SK-N-SH (cell line): Measurements from ENCODE around the gene CALN1. TPM values are rescaled to one million over a fixed set of nuclear protein-coding genes. Genes with fewer than 3 reads are reported as not detected.

Experiments
- CTCF ChIA-PET: fragments of 300-600, 350-600 bp; formaldehyde crosslinking; extraction: SDS; loops from one replicate; lab custom pipeline; 2021; lab: Yijun Ruan, JAX
- POLR2A ChIA-PET: fragments of 350-600 bp; sonication (Branson Sonifier 250); formaldehyde crosslinking; extraction: SDS; loops from one replicate; lab custom pipeline; 2020; ENCODE audit warnings: antibody characterized with exemption, inconsistent platforms; lab: Yijun Ruan, JAX
- DNase-seq: peaks from one replicate; pipeline ENCODE4 v3.0.0; 2012
- H2AFZ ChIP-seq: fragments of 200-600 bp; sonication (generic); 2 replicates; pipeline ENCODE4 v1.8.1; 2016; ENCODE audit warnings: antibody characterized with exemption, mild to moderate bottlenecking, low read depth
- H3F3A ChIP-seq: fragments of 200-600 bp; sonication (generic); replicated peaks from 2 replicates; pipeline ENCODE3; 2016; ENCODE audit warnings: antibody characterized with exemption, mild to moderate bottlenecking; ENCODE audit not compliant: insufficient read depth
- H3K27ac ChIP-seq, 2 experiments: fragments of 200-500 bp in 1 of 2; fragments of 200-600 bp in 1 of 2; sonication (Bioruptor generic) in 1 of 2; sonication (generic), shearing (Covaris generic) in 1 of 2; 2 replicates each; pipeline versions ENCODE4 v1.5.1 to v1.6.1; 2014 to 2016; ENCODE audit warnings: low read depth in 2 of 2, inconsistent platforms in 1 of 2, low read length in 1 of 2, mild to moderate bottlenecking in 1 of 2, mixed read lengths in 1 of 2
- H3K27me3 ChIP-seq: fragments of 200-600 bp; sonication (generic), shearing (Covaris generic); 2 replicates; pipeline ENCODE4 v1.6.1; 2016; ENCODE audit warnings: mixed run types; ENCODE audit not compliant: insufficient read depth
- H3K36me3 ChIP-seq, 2 experiments: fragments of 200-500 bp in 1 of 2; fragments of 200-600 bp in 1 of 2; sonication (Bioruptor generic) in 1 of 2; sonication (generic) in 1 of 2; replicated peaks in 1 of 2; 2 replicates each; pipeline versions ENCODE3 to v1.5.1; 2014 to 2016; ENCODE audit warnings: low read length in 1 of 2, mild to moderate bottlenecking in 1 of 2; ENCODE audit not compliant: insufficient read depth in 2 of 2, control insufficient read depth in 1 of 2
- H3K4me1 ChIP-seq, 2 experiments: fragments of 200-500 bp in 1 of 2; fragments of 200-600 bp in 1 of 2; sonication (Bioruptor generic) in 1 of 2; sonication (generic), shearing (Covaris generic) in 1 of 2; 2 replicates each; pipeline versions ENCODE4 v1.5.1 to v1.6.1; 2014 to 2016; ENCODE audit warnings: low read depth in 1 of 2, low read length in 1 of 2, mixed run types in 1 of 2; ENCODE audit not compliant: insufficient read depth in 2 of 2, control insufficient read depth in 1 of 2
- H3K4me2 ChIP-seq: fragments of 200-600 bp; sonication (generic), shearing (Covaris generic); 2 replicates; pipeline ENCODE4 v1.6.1; 2017; ENCODE audit warnings: mixed run types
- H3K4me3 ChIP-seq, 2 experiments: fragments of 200-500 bp in 1 of 2; fragments of 200-600 bp in 1 of 2; sonication (Bioruptor generic) in 1 of 2; sonication (generic), shearing (Covaris generic) in 1 of 2; 2 replicates each; pipeline versions ENCODE4 v1.5.1 to v1.8.1; 2014 to 2016; ENCODE audit warnings: low read depth in 2 of 2, inconsistent platforms in 1 of 2, low read length in 1 of 2, mild to moderate bottlenecking in 1 of 2, mixed read lengths in 1 of 2, moderate library complexity in 1 of 2
- H3K79me2 ChIP-seq: fragments of 200-600 bp; sonication (generic); 2 replicates; pipeline ENCODE4 v1.8.1; 2017; ENCODE audit warnings: mild to moderate bottlenecking; ENCODE audit not compliant: insufficient read depth
- H3K9ac ChIP-seq: fragments of 200-600 bp; sonication (generic); 2 replicates; pipeline ENCODE4 v1.6.1; 2017; ENCODE audit warnings: mixed run types
- H3K9me2 ChIP-seq: fragments of 200-600 bp; sonication (generic); 2 replicates; pipeline ENCODE4 v1.6.1; 2017; ENCODE audit warnings: mixed run types
- H3K9me3 ChIP-seq: fragments of 200-600 bp; sonication (generic); 2 replicates; pipeline ENCODE4 v1.6.1; 2017; ENCODE audit warnings: mixed run types, mild to moderate bottlenecking, moderate library complexity
- H4K20me1 ChIP-seq: fragments of 200-600 bp; sonication (generic); 2 replicates; pipeline ENCODE4 v1.6.1; 2017; ENCODE audit warnings: mild to moderate bottlenecking, mixed run types; ENCODE audit not compliant: insufficient read depth
- ELF1 ChIP-seq: IDR thresholded peaks from 2 replicates; pipeline ENCODE4 v1.4.0; 2012
- EZH2phosphoT487 ChIP-seq: fragments of 200-600 bp; sonication (generic); IDR thresholded peaks from 2 replicates; pipeline ENCODE4 v1.6.1; 2017; ENCODE audit warnings: low read depth, mixed run types, mild to moderate bottlenecking, antibody characterized with exemption, moderate library complexity, borderline replicate concordance
- FOSL2 ChIP-seq: IDR thresholded peaks from 2 replicates; pipeline ENCODE4 v1.4.0; 2012; ENCODE audit warnings: low read depth, mild to moderate bottlenecking, moderate library complexity, borderline replicate concordance
- FOXJ3 ChIP-seq: sonication (generic); formaldehyde crosslinking; IDR thresholded peaks from 2 replicates; pipeline ENCODE4 v1.5.1; 2020; ENCODE audit warnings: mild to moderate bottlenecking, missing genetic modification reagents
- GABPA ChIP-seq: IDR thresholded peaks from 2 replicates; pipeline ENCODE4 v1.4.0; 2012; ENCODE audit warnings: low read depth, mild to moderate bottlenecking
- JUND ChIP-seq: IDR thresholded peaks from 2 replicates; pipeline ENCODE4 v1.4.0; 2012
- MAX ChIP-seq: IDR thresholded peaks from 2 replicates; pipeline ENCODE4 v1.4.0; 2012; ENCODE audit warnings: low read depth
- MEF2A ChIP-seq: IDR thresholded peaks from 2 replicates; pipeline ENCODE4 v1.4.0; 2012; ENCODE audit warnings: low read depth, borderline replicate concordance
- MXI1 ChIP-seq: IDR thresholded peaks from 2 replicates; pipeline ENCODE4 v1.6.1; 2012; ENCODE audit warnings: mild to moderate bottlenecking, low read depth, low read length, improper control_type of control experiment
- NFIC ChIP-seq: IDR thresholded peaks from 2 replicates; pipeline ENCODE4 v1.4.0; 2012; ENCODE audit warnings: borderline replicate concordance
- RAD21 ChIP-seq: IDR thresholded peaks from 2 replicates; pipeline ENCODE4 v1.6.1; 2012; ENCODE audit warnings: mild to moderate bottlenecking, low read length
- REST ChIP-seq: IDR thresholded peaks from 2 replicates; pipeline ENCODE4 v1.6.1; 2012; ENCODE audit warnings: mild to moderate bottlenecking, low read depth, low read length, moderate library complexity
- SMC3 ChIP-seq: IDR thresholded peaks from 2 replicates; pipeline ENCODE4 v1.6.1; 2012; ENCODE audit warnings: low read depth, low read length, improper control_type of control experiment
- TAF1 ChIP-seq: IDR thresholded peaks from 2 replicates; pipeline ENCODE4 v1.6.1; 2012; ENCODE audit warnings: low read depth, mild to moderate bottlenecking, low read length, moderate library complexity, borderline replicate concordance
- TEAD4 ChIP-seq: IDR thresholded peaks from 2 replicates; pipeline ENCODE4 v1.4.0; 2012; ENCODE audit warnings: mild to moderate bottlenecking, borderline replicate concordance; ENCODE audit not compliant: insufficient read depth
- USF1 ChIP-seq: IDR thresholded peaks from 2 replicates; pipeline ENCODE4 v1.4.0; 2012; ENCODE audit warnings: low read depth, borderline replicate concordance
- YY1 ChIP-seq: IDR thresholded peaks from 2 replicates; pipeline ENCODE4 v1.4.0; 2012; ENCODE audit warnings: low read depth, mild to moderate bottlenecking
- ZBTB33 ChIP-seq: IDR thresholded peaks from 2 replicates; pipeline ENCODE4 v1.4.0; 2012; ENCODE audit warnings: low read depth, borderline replicate concordance
- WGBS: methylation state at CpG from one replicate; pipeline ENCODE4 v1.1.6; 2017; ENCODE audit warnings: low lambda C conversion rate; 5-methylcytosine and 5-hydroxymethylcytosine counted together
- polyA plus RNA-seq, 3 experiments: library from polyadenylated mRNA; depleted of rRNA; stranded (reverse); fragments of >200 nt; gene quantifications; 2 replicates each; pipeline ENCODE4 v1.2.3, GENCODE V29; 2012
- TF ChIP-seq, protein P1 (sequence below): IDR thresholded peaks from 2 replicates; pipeline ENCODE4; 2012

The CALN1 gene
- polyA plus RNA-seq, 1 of the 3 experiments (the other 2 are of a cell fraction): not detected

GRCh38 chr7:72140566-72140965, 271.6 kb downstream of the CALN1 start:
- Histone ChIP-seq H3K4me3 (no peak overlapping the region), H4K20me1 (no peaks in the 10 kb centered on the region), H2AFZ (no peak overlapping the region), H3K9me2 (no peaks in the 10 kb centered on the region), H3K27ac (no peak overlapping the region), H3K36me3 (no peaks in the 10 kb centered on the region), H3K4me1 (no peaks in the 10 kb centered on the region), H3K9me3 (no peaks in the 10 kb centered on the region; the same call in 1 of the 2 replicates), H3K27me3 (no peaks in the 10 kb centered on the region), H3K4me2 (no peak overlapping the region), H3F3A (no peaks in the 10 kb centered on the region)
- DNase-seq: no peak
- POLR2A ChIA-PET: no interaction called here
- 6% methylated on average over 2 of the region's 2 CpGs for WGBS
- TF ChIP-seq USF1 (no peak), JUND (no peak), NFIC (no peak), MAX (no peak), ELF1 (no peak), RAD21 (no peak), MXI1 (no peak), SMC3 (no peak)
- TF ChIP-seq, protein P1, sequence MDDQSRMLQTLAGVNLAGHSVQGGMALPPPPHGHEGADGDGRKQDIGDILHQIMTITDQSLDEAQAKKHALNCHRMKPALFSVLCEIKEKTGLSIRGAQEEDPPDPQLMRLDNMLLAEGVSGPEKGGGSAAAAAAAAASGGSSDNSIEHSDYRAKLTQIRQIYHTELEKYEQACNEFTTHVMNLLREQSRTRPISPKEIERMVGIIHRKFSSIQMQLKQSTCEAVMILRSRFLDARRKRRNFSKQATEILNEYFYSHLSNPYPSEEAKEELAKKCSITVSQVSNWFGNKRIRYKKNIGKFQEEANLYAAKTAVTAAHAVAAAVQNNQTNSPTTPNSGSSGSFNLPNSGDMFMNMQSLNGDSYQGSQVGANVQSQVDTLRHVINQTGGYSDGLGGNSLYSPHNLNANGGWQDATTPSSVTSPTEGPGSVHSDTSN: no peak
- TF ChIP-seq, all 33 proteins: peak for 0
- Histone ChIP-seq H3K79me2 (no peaks in the 10 kb centered on the region), H3K9ac (no peak overlapping the region)
- CTCF ChIA-PET: no interaction called here

- CTCF ChIA-PET: no interaction called here
- 4% methylated on average over 1 of the region's 1 CpG for WGBS
- Histone ChIP-seq H4K20me1 (no peaks in the 10 kb centered on the region), H3F3A (no peaks in the 10 kb centered on the region), H3K9ac (no peak overlapping the region), H3K36me3 (no peaks in the 10 kb centered on the region), H3K4me1 (no peaks in the 10 kb centered on the region), H3K4me3 (no peak overlapping the region), H2AFZ (no peak overlapping the region), H3K79me2 (no peaks in the 10 kb centered on the region), H3K4me2 (no peak overlapping the region), H3K27ac (no peak overlapping the region), H3K9me2 (no peaks in the 10 kb centered on the region), H3K27me3 (no peaks in the 10 kb centered on the region), H3K9me3 (0 out of 2 replicates have a peak, but pooled peaks cover 3% of the 10 kb centered on the region)
- POLR2A ChIA-PET: no interaction called here
- no peak for DNase-seq
- TF ChIP-seq FOXJ3: no peak
- no peak for TF ChIP-seq MEF2A
- TF ChIP-seq YY1: no peak
- no peak for TF ChIP-seq TEAD4
- no peak for TF ChIP-seq RAD21
- TF ChIP-seq MAX: no peak
- TF ChIP-seq REST: no peak
- no peak for TF ChIP-seq ZBTB33
- no peak for TF ChIP-seq FOSL2
- TF ChIP-seq MXI1: no peak
- TF ChIP-seq EZH2phosphoT487: no peak
- no peak for TF ChIP-seq TAF1
- TF ChIP-seq, protein P1: no peak
- no peak for TF ChIP-seq GABPA
Measured at GRCh38 chr7:72127136-72127535, 285.0 kb downstream of the CALN1 start.
